HG02798 (cell line): ENCODE measurements around the gene CRB2.

Experiments
- ATAC-seq: cut with Tn5 transposase; IDR thresholded peaks from one replicate; pipeline ENCODE4 v1.9.1; 2021; ENCODE audit warnings: mild to moderate bottlenecking; ENCODE audit not compliant: unreplicated experiment, poor library complexity

The CRB2 gene

DNA sequence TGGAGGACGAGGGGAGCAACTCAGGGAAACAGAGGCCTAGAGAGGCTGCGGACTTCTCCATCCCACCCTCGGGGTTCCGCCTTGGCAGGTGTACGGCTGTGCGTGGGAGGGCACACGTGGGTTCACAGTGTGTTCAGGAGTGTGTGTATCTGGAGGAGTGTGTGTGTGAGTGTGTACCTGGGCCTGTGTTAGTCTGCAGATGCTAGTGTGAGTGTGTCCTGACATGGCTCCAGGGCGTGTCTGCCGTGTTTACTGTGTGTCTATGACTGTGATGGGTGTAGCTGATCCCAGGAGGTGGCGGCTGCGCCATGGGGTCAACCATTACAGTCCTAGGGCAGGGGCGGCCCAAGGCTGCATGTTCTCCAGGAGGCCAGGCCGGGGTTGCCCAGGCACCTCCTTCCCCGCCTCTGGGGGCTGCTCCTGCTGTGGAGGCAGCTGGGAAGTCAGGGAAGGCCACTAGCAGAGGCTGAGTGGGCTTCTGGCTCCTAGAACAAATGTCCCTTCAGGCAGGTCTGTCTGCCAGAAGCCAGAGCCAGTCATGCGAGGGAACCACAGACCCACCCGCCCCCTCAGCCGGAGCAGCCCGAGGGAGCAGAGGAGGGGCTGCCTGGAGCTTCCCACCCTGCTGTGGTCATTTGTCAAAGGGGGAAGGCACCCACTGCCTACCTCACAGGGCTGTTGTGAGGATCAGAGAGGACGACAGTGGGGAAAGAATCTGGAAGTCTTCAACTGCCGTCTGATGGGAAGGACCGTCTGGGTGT lies 21.4 kb downstream of the CRB2 start:
- ATAC-seq: no peak

DNA sequence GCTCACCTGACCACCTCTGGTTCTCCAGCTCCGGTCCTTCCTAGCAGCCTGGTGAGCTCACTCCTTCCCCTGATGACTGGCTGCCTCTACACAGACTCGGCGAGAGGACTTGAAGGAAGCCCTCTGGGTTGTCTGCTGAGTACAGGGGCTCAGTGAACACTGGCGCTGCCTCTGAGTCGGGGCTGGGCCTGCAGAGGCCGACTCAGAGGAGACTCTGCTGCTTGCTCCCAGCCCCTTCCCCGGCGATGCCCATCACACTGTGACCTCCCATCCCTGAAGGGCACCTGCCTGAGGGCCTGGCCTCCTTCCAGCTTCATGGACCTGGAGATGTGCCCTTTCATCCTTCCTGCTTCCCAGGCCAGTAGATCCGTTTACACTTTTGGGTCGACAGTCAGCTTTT lies 22.0 kb downstream of the CRB2 start:
- no peak for ATAC-seq

DNA sequence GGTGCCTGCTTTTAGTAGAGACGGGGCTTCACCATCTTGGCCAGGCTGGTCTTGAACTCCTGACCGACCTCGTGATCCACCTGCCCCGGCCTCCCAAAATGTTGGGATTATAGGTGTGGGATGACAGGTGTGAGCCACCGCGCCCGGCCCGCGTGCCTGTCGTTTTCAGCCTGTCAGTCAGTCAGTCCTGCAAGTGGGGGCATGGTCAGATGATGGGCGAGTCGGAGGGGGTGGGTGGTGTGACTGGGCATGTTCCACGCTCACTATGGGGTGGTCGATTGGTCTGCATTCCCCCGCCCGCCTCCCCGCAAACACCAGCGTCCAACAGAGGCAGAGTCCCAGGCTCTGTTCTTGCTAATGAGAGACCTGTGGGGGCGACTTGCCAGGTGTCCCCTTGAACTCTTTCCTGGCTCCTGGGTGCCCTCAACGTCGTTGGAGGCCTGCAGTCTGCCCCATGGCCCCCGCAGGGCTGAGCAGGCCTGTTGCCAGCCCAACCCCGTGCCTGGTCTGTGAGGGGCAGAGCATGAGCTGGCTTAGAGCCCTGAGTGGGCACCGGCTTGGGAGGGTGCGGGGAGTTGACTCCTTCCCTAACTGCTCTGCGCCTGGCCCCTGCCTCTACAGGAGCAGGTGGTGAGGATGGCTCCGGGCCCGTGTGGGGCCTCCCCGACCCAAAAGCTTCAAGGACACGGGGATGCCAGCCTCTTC lies 23.1 kb downstream of the CRB2 start:
- ATAC-seq: no peak

DNA sequence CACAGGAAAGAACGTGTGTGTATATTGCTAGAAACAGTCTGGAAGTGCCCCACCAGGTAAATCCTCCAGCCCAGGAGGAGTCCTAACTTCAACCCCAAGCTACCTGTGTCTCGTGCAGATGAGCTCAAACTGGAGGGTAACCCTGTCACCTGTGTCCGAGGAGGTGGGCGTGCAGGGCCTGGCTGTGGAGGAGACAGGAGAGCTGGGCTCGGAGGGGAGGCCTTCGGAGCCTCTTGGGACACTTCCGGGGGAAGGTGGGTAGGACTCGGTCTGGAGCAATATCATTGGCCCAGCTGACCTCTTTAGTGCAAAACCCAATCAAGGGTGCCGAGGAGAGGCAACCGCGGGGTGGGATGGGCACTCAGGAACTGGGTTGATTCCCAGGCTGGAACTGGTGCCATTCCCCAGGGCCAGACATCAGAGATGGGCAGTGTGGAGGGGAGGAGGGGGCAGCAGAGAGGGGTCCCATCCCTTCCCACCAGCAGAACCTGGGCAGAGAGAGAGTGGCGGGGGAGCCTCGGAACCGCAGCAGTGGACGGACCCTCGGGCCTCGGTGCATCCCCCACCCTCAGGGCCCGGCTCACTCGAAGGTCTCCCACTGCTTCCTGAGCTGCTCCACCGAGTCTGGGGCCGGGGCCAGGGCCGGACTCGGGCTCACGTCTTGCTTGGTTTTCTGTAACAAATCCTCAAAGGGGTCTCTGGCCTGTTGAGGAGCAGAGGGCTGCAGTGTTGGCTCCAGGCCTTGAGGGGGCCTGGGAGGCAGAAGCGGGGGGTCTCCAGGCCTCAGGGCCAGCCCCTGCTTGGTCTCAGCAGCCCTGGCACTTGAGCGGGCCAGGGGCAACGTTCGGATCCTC lies 25.1 kb downstream of the CRB2 start:
- ATAC-seq: no peak

DNA sequence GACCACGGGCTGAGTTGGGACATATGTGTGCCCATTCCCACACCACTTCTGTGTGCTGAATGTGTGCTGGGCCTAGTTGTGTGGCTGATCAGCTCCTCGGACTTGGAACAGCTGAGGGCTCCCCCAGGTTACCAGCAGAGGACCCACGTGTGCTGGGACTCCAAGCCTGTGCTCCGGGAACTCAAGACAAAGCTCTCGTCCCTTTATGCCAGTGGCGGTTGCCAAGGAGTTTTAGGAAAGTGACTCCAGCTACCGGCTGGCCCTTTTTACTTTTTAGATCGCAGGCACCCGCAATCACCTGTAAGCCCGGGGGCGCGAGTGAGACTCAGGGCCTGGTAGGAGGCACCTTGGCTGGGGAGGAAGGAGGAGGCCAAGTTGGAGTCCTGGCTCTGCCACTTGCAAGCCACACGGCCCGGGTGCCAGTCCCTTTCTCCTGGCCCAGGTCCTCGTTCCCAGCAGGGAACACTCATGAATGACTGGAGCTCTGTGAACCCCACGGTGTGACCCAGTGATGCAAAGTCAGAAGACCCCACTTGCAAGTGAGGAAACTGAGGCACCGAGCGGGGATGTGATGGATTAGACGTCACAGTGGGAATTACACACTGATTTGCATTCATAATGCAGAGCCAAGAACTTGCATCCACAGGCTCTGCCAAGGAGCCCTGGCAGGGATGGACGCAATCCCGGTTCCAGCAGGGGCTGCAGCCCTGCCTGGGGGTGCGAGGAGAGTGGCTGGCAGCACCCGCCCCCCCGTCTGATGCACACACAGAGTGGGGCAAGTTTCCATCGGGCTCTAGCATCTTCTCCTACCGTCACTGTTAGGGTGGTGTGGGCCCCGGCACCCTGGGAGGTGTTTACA lies 26.9 kb downstream of the CRB2 start:
- no peak for ATAC-seq

DNA sequence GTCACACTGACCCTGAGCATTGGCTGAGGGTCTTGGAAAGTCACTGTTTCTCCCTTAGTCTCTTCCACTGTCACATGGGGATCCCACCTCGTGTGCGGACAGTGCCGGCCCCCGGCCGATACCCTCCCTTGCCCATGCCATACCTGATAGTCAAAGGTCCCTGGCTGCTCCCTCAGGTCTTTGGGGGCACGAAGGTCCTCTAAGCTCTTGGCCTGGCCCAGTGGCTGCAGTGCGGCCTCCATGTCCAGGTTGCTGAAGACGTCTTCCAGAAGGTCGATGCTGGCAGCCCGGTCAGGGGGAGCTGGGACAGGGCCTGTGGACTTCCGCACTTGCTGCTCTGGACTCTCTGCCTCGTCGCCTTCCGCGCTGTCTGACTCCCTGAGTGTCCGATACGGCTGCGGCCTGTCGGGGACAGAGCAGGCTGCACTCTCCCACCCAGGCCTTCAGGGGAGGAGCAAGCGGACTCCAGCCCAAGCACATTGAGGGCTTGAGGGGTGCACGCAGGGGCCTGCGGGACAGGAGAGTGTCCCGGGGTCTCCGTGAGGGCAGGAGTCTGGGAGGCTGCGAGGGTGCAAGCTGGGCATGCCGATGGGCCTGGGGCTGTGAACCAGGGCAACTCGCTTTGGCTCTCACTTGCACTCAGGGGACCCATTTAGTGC lies 27.6 kb downstream of the CRB2 start:
- no peak for ATAC-seq

DNA sequence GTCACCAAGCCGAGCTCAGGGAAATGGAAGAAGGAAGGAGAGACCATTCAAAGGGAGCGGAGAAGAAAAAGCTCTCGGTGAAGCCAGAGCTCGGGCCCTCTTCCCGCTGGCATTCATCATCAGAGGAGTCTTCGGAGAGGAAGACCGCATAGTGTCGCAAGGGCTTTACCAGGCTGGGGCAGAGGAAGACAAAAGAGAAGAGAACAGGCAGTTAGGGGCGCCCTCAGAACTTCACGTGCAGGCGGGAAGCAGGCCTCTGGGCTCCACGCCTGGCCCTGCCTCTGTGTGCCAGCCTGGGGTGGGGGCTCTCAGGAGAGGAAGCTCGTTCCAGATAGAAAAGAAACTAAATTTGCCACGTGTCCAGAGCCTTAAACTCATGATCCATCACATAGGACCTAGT lies 31.7 kb downstream of the CRB2 start:
- ATAC-seq: no peak

DNA sequence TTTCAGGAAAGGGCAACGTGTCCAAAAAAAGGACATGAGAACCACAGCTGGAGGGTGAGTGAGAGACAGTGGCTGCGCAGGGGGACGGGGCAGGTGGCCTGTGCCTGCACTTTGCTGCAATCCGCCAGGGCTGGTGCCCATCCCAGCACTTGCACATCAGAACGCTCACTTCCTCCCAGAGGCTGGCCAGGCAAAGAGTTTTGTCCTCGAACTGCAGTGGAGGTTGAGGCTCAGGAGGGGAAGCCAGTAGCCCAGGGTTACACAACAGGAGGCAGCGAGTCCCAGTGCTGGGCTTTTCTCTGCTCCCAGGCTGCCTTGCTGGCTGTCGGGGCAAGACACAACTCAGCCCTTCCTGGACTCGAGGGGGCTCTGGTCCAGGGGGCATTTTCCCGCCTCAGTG lies 33.1 kb downstream of the CRB2 start:
- ATAC-seq: no peak

DNA sequence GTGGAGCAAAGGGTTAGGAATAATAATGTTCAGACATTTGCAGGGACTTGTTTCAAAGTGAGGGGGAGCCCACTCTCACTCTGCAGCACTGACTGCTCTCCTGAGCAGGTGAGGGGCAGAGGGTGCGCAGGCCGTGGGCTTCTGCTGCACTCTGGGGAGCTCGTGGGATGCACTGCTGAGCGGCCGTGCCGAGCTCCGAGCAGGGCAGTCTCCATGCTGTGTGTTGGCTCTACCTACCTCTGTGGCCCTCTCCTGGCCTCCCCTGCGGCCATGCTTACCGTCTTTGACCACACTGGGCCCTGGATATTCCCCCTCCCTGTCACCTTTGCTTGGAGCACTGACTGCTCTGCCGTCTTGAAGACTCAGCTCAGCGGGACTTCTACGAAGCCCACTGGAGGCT lies 33.7 kb downstream of the CRB2 start:
- ATAC-seq: no peak

DNA sequence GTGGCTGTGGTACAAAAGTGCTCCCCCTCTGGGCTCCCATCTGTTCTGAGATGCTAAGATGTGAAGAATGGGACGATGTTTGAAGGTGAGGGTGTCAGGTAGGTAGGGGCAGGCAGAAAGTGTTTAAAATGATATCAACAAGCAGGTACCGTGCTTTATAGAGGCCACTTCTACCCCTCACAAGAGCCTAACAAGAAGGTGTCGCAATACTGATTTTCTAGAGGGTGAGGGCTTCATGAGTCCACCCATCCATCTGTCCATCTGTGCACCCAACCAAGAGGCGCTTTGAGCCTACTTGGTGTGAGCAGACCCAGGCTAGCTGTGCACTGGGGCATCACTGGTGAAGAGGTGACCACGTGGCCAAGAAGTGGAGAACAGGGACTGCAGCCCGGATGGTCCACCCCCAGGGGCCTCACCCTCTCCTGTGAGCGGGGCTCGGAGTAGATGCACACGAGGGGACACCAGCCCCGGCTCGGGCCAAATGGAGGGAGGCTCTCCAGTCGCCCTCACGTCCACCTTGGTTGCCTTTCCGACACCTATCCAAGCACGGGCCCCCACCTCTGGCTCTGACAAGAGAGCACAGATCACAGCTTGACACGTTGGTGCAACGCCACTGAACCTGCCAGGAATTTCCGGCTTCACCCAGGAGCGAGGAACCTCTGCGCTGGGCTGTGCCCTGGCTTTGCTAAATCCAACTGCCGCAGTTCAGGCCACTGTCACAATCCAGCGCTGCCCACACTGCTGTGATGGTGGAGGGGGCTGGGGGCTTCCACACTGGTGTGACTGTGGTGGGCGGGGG lies 34.5 kb downstream of the CRB2 start:
- no peak for ATAC-seq

DNA sequence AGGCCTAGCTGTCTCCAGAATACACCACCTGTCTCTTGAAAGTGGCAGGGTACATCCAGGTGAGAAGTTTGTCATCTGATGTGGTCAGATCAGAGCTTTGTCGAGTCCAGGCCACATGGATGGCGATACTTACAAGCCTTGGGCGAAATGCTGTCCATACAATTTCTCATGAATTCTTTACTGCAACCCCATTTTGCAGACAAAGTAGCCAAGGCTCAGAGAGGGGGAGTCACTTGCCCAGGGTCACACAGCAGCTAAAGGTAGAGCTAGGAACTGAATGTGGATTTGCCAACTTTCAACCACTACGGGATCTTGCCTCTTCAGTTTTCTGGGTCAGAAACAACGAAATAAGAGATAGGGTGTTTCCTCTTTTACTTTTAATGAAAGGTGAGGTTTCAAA lies 35.2 kb downstream of the CRB2 start:
- no peak for ATAC-seq

DNA sequence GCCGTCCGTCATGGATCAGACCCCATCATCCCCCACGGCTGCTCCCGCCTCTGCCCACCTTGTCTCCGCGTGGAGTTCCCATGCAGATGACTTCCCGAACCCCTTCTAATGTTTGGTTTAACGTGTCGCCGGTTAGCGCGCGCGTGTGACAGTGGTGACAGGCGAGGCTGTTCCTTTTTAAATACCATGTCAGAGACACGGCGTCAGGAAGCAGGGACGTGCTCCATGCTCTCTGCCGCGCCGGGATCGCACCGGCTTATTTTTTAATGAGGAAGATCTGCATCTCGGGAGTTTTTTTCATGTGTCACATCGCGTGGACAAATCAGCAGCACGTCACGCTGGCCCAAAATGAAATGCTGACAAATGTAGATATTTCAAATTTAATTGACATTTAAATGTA lies 35.9 kb downstream of the CRB2 start:
- ATAC-seq: no peak

DNA sequence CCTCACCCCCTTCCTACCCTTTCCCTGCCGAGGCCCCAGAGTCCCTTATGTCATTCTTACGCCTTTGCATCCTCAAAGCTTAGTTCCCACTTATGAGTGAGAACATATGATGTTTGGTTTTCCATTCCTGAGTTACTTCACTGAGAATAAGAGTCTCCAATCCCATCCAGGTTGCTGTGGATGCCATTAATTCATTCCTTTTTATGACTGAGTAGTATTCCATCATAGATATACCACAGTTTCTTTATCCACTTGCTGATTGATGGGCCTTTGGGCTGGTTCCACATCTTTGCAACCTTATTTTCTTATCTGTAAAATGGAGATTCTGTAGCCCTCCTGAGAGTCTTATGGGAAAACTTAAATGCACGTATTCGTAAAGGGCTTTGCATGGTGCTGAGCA lies 36.8 kb downstream of the CRB2 start:
- ATAC-seq: no peak

DNA sequence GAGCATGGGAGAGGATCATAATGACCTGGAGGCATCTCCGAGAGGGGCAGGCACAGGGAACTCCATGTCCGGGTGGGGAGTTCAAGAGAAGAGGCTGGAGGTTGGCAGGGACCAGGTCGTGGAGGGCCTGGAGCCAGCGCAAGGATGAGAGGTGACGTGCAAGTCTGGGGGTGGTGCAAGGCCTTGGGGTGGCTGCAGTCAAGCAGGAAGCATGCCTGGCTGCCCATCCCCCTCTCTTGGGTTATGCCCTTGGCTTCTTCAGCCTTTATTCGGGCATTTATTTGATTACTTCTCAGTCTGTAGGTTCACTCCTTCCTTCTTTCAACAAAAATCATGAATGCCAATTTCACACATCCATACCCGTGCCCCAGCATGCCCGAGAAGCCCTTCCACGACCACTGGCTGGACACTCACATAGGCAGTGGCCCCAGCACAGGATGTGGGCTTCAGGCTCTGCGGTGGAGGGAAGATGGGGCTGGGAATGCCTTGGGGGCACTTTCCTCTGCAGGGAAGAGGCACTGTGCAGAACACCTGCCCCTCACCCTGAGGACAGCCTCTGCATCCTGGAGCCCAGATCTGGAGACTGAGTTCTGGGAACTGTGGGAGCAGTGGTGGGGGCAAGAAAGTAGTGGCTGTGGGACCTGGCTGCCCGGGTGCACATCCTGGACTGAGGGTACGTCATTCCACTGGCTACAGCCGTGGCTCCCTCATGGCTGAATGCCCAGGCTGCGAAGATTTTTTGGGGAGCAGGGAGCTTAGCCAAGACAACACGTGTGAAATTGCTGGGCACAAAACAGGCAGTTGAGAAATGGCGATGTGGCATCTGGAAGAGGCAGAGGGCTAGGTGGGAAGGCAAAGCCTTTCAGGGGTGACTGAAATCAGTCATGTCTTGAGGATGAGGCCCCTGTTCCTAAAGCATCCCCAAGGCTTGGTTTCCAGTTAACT lies 38.6 kb downstream of the CRB2 start:
- no peak for ATAC-seq

DNA sequence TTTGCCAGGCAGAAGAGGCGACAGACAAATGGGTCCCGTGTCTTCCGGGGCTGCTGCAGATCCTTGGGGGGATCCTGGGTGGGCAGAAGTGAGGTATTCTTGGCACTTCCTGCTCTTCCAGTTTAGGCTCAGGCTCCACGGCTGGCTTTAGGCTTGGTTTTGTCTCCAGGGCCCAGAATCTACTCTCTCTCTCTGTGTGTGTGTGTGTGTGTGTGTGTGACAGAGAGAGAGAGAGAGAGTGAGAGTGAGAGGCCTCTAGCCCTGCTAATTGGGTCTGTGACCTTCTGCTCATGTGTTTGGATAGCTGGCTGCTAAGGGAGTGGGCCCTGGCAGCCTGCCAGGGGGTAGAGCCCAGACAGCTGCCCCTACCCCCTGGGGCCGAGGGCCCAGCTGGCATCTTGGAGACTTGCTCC lies 39.3 kb downstream of the CRB2 start:
- no peak for ATAC-seq

DNA sequence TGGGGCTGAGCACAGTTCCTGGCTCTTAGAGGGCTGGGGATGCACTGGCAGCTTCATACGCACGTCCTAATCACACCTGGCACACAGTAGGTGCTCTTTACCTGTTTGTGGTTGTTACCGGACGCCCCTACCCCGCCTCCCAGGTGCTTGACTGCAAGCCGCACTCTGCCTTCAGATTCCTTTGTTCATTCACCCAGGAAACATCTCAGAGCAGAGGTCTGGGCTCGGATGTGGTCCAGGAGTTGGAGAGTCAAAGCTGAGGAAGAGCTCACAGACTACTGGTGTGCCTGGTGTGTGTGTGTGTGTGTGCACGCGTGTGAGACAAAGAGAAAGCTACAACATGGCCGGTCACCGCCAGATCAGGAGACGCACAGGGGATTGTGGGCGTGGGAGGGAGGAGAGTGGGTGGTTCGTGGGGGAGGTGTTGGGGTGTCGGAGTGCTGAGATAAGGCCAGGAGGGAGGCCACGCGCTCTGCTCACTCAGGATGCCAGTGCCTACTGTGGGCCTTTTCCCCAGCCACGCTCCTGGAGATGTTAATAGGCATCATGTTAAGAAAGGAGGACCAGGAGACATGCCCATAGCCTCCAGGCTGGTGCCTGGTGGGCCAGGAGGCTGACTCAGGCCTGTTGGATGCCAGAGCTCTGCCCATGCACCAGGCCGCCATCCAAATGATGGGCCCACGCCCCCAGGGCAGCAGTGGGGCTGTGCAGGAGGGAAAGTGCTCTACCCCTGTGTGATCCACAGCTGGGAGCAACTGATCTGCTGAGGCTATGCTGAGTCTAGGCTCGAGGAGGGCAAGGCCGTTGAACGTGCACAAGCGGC lies 39.9 kb downstream of the CRB2 start:
- ATAC-seq: no peak

DNA sequence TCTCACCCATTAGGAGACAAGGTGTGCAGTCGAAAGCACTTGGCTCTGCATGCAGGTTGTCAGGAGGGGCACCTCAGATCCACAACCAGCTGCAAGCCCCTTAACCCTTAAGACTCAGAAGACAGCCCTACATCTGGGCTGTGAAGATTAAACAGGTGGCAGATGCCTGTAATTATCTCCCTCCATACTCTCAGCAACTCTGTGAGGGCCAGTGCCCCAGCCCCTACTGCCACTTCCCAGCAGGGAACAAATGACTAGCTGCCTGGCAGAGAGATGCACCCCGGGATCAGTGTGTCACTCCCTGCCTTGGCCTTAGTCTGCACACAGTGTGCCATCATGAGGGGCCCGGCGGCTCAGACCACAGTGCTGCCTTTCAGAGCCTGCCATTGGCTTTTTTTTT lies 42.0 kb downstream of the CRB2 start:
- no peak for ATAC-seq
